Measurements from ENCODE around the gene DAZAP1. TPM values are rescaled to one million over a fixed set of nuclear protein-coding genes. Genes with fewer than 3 reads are reported as not detected.
"Not testable (repeated sequence)": the region's sequence is repeated elsewhere in the genome, so short reads cannot be mapped to it uniquely, and the experiment has no call there.

DAZAP1 gene
- total RNA-seq, 3 donors from 2014 or later = 35.8 to 50.9 (median 48.8) TPM

DNA sequence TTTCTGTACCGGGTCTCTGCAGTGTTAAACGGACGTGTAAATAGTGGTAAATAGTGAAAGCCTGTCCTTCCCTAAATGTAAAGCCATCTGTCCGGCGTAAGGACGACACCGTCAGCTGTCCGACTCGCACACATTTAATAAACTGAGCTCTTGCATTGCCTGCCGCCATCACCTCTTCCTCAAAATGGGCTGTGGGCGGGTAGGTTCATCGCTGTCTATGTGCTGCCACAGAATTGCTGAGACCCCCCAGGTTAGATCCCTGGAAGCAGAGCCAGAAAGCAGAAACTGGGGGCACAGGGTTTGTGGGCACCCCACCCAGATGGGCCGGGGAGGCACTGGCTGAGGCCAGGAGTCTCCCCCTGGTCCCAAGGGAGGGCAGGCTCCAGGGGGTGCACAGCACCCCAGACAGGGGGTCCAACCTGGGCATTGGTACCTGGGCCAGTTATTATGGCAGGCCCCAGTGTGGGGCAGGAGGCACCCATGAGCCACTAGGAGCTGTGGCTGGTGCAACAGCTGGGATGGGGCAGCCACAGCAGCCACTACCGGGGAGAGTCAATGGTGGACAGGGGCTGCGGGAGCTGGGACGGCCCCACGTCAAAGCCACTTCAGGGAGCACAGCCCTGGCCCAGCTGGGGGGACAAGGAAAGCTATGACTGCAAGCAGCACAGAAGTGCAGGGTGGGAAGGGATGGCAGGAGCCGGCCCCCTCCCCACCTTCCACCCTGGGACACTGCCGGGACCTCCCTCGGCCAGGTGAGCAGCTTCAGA lies 65.9 kb downstream of the DAZAP1 start:
- DNase-seq (ENCODE audit: low spot score in 2 of 2) = no peak
- Histone ChIP-seq H3K27ac (no peak overlapping the region), H3K4me1 (peaks cover 24 to 26% of the 10 kb centered on the region in 2 donors), H3K4me3 (no peak overlapping the region), H3K9me3 (no peaks in the 10 kb centered on the region), H3K27me3 (peaks cover 19 to 43% of the 10 kb centered on the region in 2 donors), H3K36me3 (no peaks in the 10 kb centered on the region)
- intact Hi-C loops (cut with DNase I; ENCODE audit: low total_unique reads) = no loop called here
- TF ChIP-seq POLR2AphosphoS5 (IDR thresholded peaks at IDR 0.05) = no peak
- TF ChIP-seq CTCF (IDR thresholded peaks at IDR 0.05) = no peak
- TF ChIP-seq POLR2A (IDR thresholded peaks at IDR 0.05) = no peak

- no peak overlapping the region for H3K27ac ChIP-seq
- peaks cover 16 to 36% of the 10 kb centered on the region in 2 donors for H3K27me3 ChIP-seq
- H3K36me3 ChIP-seq = no peaks in the 10 kb centered on the region
- no peak overlapping the region for H3K4me3 ChIP-seq
- intact Hi-C loops (cut with DNase I; ENCODE audit: low total_unique reads) = no loop called here
- TF ChIP-seq CTCF (IDR thresholded peaks at IDR 0.05) (no peak), POLR2A (IDR thresholded peaks at IDR 0.05) (no peak), POLR2AphosphoS5 (IDR thresholded peaks at IDR 0.05) (no peak)
- no peak for DNase-seq (ENCODE audit: low spot score in 2 of 2)
- no peaks in the 10 kb centered on the region for H3K9me3 ChIP-seq
- H3K4me1 ChIP-seq = peaks cover 15 to 20% of the 10 kb centered on the region in 2 donors
Observed at GRCh38 chr19:1474011-1474764, 66.8 kb downstream of the DAZAP1 start.

DNA sequence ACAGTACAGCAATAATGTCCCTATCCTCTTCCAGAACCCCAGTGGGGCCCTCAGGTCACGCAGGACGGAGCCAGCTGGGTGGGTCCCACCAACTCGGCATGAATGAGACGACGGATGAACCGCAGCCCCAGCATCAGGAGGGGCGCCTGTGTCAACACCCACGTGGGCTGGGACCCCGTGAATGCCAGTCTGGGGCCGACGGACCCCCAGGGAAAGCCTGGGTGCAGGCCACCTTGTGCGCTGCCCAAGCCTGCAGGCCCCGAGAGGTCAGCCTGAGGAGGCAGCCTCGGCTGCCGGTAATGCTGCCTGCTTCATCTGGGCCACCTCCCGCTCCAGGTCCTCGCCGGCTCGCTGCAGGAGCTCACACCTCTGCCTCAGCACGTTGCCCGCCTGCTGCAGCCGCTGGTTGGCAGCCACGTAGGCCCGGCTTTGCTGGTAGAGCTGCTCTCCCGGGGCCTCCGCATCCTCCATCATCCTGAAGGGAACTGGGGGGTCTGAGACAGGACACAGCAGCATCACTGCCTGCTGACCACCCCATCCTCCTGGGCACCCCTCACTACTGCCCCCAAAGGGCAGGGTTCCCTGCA lies 67.5 kb downstream of the DAZAP1 start:
- intact Hi-C loops (cut with DNase I; ENCODE audit: low total_unique reads) = no loop called here
- Histone ChIP-seq H3K9me3 (no peaks in the 10 kb centered on the region), H3K4me3 (no peak overlapping the region), H3K27ac (no peak overlapping the region), H3K27me3 (peaks cover 14 to 32% of the 10 kb centered on the region in 2 donors), H3K4me1 (peaks cover 9 to 17% of the 10 kb centered on the region in 2 donors), H3K36me3 (no peaks in the 10 kb centered on the region)
- DNase-seq (ENCODE audit: low spot score in 2 of 2) = no peak
- TF ChIP-seq POLR2AphosphoS5 (IDR thresholded peaks at IDR 0.05) = no peak
- no peak for TF ChIP-seq POLR2A (IDR thresholded peaks at IDR 0.05)
- no peak for TF ChIP-seq CTCF (IDR thresholded peaks at IDR 0.05)

- Histone ChIP-seq H3K4me3 (no peak overlapping the region), H3K27me3 (peaks cover 6 to 22% of the 10 kb centered on the region in 2 donors), H3K9me3 (no peaks in the 10 kb centered on the region), H3K4me1 (peaks cover under 1 to 7% of the 10 kb centered on the region in 2 donors), H3K36me3 (no peaks in the 10 kb centered on the region), H3K27ac (no peak overlapping the region)
- TF ChIP-seq POLR2A (IDR thresholded peaks at IDR 0.05) = no peak
- TF ChIP-seq POLR2AphosphoS5 (IDR thresholded peaks at IDR 0.05) = no peak
- no peak for TF ChIP-seq CTCF (IDR thresholded peaks at IDR 0.05)
- intact Hi-C loops (cut with DNase I; ENCODE audit: low total_unique reads) = no loop called here
- DNase-seq (ENCODE audit: low spot score in 2 of 2) = no peak
Observed at GRCh38 chr19:1475751-1476437, 68.5 kb downstream of the DAZAP1 start.

GRCh38 chr19:1477056-1477455 lies 69.7 kb downstream of the DAZAP1 start:
- intact Hi-C loops (cut with DNase I; ENCODE audit: low total_unique reads); H3K4me3 ChIP-seq; H3K9me3 ChIP-seq; H3K4me1 ChIP-seq; DNase-seq (ENCODE audit: low spot score in 2 of 2); H3K36me3 ChIP-seq; H3K27ac ChIP-seq: not testable (repeated sequence)
- peaks cover 0 to 10% of the 10 kb centered on the region in 2 donors for H3K27me3 ChIP-seq

Data from breast epithelium (tissue), 4 donors.